Right lobe of liver (tissue), 6 donors: ENCODE results near the gene CWC27. TPM values are rescaled to one million over a fixed set of nuclear protein-coding genes. Genes with fewer than 3 reads are reported as not detected.
A peak's percentile ranks its signal among the peaks of the same experiment; 100 is the strongest.

Source experiments
- ATAC-seq, 4 donors: fragments of 200-7000 bp; cut with Tn5 transposase; one replicate each; pipeline ENCODE4 v1.9.1; 2020; ENCODE audit warnings: mild to moderate bottlenecking in 4 of 4, moderate library complexity in 4 of 4
- DNase-seq, 3 donors: peaks; one replicate each; pipeline ENCODE4 v3.0.0-alpha.2; 2020
- H3K27ac ChIP-seq, 3 donors: fragments of 200-600 bp; one replicate each; pipeline ENCODE4 v1.8.0; 2022
- H3K27me3 ChIP-seq, 2 donors: fragments of 200-600 bp; one replicate each; pipeline ENCODE4 v1.8.0; 2022
- H3K36me3 ChIP-seq, 4 donors: fragments of 200-600 bp; sonication (generic) in 1 of 4; one replicate each; pipeline versions ENCODE4 v1.5.1 to v1.8.0; 2017 to 2022; ENCODE audit warnings: control low read depth in 1 of 4
- H3K4me1 ChIP-seq, 4 donors: fragments of 200-600 bp; sonication (generic) in 1 of 4; one replicate each; pipeline versions ENCODE4 v1.5.1 to v1.8.0; 2017 to 2022; ENCODE audit warnings: control low read depth in 1 of 4
- H3K4me3 ChIP-seq, 3 donors: fragments of 200-600 bp; one replicate each; pipeline ENCODE4 v1.8.0; 2022
- H3K9me3 ChIP-seq, 4 donors: fragments of 200-600 bp; sonication (generic) in 1 of 4; one replicate each; pipeline versions ENCODE4 v1.5.1 to v1.8.0; 2017 to 2022; ENCODE audit warnings: control low read depth in 1 of 4
- POLR2A ChIP-seq: fragments of 450-650 bp; IDR thresholded peaks from one replicate; pipeline ENCODE4 v1.6.1; 2017; ENCODE audit warnings: antibody characterized with exemption, mild to moderate bottlenecking
- WGBS: methylation state at CpG from one replicate; pipeline ENCODE4 v1.1.6; 2018; ENCODE audit warnings: low coverage, low lambda C conversion rate; ENCODE audit not compliant: insufficient coverage; ENCODE audit errors: missing lambda C conversion rate; 5-methylcytosine and 5-hydroxymethylcytosine counted together
- intact Hi-C, 2 donors: fragments of 100-400 bp; cut with DNase I; formaldehyde crosslinking; loops; one replicate each; pipeline versions ENCODE4 v1.11.2 to v1.14.1; 2022
- total RNA-seq, 6 experiments: library from RNA; depleted of rRNA in 2 of 6; stranded (reverse); fragments of >200 nt in 2 of 6; fragmentation: NEBNext Ultra II Directional in 3 of 6; extraction: Animal tissue kit (Norgen Biotek cat#: 25700) in 3 of 6; gene quantifications; one replicate each; pipeline versions ENCODE4 v1.1.0 to v1.2.4, GENCODE V29; 2016 to 2023
- TF ChIP-seq, protein P1 (sequence below), 4 donors: fragments of 200-600 bp in 3 of 4; fragments of 450-650 bp in 1 of 4; IDR thresholded peaks; one replicate each; pipeline versions ENCODE4 v1.5.1 to v1.8.0; 2016 to 2022; ENCODE audit warnings: antibody characterized with exemption in 4 of 4, mild to moderate bottlenecking in 2 of 4
- donor health status: DM: no; HTN: yes; CAD: no.
- donor health status: DM: no; HTN: no; CAD: no.
- donor health status: DM: no; HTN: no; CAD: no.
- donor health status: DM: no; HTN: yes; CAD: no.
- donor health status: DM: no; HTN: yes; CAD: no.

The CWC27 gene
- total RNA-seq, 6 experiments from 2014 or later: 5.8 to 7.3 (median 6.8) TPM

DNA sequence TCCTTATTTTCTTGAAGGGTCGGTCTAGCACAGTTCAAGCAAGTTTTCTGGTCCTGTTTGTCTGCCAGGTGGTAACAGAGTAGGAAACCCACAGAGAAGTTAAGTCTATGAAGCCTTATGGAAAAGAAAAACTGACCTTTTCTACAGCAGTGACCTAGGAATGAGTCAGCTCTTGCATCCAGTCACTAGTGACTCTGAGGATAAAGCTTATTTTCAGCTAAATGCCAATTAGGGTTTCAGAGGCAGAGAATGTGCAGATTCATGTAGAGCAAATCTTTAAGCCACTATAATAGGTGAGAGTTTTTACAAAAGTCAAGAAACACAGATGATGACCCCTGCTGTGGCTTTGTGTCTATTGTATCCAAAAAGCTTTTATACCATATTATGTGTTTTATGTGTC is 100.7 kb downstream of the CWC27 start:
- Histone ChIP-seq H3K36me3 (no peaks in the 10 kb centered on the region), H3K27ac (no peak overlapping the region), H3K9me3 (no peaks in the 10 kb centered on the region), H3K4me1 (no peaks in the 10 kb centered on the region), H3K27me3 (no peaks in the 10 kb centered on the region), H3K4me3 (no peak overlapping the region)
- intact Hi-C loops: no loop called here
- WGBS: 88% methylated on average over 1 of the region's 1 CpG
- TF ChIP-seq, protein P1, sequence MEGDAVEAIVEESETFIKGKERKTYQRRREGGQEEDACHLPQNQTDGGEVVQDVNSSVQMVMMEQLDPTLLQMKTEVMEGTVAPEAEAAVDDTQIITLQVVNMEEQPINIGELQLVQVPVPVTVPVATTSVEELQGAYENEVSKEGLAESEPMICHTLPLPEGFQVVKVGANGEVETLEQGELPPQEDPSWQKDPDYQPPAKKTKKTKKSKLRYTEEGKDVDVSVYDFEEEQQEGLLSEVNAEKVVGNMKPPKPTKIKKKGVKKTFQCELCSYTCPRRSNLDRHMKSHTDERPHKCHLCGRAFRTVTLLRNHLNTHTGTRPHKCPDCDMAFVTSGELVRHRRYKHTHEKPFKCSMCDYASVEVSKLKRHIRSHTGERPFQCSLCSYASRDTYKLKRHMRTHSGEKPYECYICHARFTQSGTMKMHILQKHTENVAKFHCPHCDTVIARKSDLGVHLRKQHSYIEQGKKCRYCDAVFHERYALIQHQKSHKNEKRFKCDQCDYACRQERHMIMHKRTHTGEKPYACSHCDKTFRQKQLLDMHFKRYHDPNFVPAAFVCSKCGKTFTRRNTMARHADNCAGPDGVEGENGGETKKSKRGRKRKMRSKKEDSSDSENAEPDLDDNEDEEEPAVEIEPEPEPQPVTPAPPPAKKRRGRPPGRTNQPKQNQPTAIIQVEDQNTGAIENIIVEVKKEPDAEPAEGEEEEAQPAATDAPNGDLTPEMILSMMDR (IDR thresholded peaks at IDR 0.05): no peak
- no peak for TF ChIP-seq POLR2A
- DNase-seq: no peak
- peak in 1 of 4 donors; percentile 29 for ATAC-seq

DNA sequence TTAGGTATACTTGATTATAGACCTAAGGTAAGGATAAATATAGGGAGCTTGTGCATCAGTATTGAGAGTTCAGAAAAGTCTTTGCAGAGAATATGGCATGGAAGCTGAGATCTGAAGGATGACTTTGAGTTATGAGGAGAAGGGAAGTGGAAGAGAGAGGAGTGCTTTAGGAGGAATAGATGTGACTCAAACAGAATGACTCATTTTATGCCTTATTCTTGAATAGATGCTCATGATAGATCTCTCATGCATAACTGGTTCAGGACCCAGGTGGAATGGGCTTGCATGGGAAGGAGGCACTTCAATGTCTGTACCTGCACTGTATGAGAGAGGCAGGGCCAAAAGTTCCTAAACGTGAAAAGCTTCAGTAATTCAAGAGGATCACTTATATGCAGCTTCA is 103.3 kb downstream of the CWC27 start:
- H3K27ac ChIP-seq: no peak overlapping the region
- no peaks in the 10 kb centered on the region for H3K27me3 ChIP-seq
- H3K36me3 ChIP-seq: no peaks in the 10 kb centered on the region
- no peaks in the 10 kb centered on the region for H3K9me3 ChIP-seq
- DNase-seq (no peak), ATAC-seq (no peak)
- intact Hi-C loops: no loop called here
- WGBS: 89% methylated on average over 1 of the region's 1 CpG
- H3K4me1 ChIP-seq: no peaks in the 10 kb centered on the region
- H3K4me3 ChIP-seq: no peak overlapping the region
- no peak for TF ChIP-seq POLR2A
- TF ChIP-seq, protein P1 (IDR thresholded peaks at IDR 0.05): no peak

DNA sequence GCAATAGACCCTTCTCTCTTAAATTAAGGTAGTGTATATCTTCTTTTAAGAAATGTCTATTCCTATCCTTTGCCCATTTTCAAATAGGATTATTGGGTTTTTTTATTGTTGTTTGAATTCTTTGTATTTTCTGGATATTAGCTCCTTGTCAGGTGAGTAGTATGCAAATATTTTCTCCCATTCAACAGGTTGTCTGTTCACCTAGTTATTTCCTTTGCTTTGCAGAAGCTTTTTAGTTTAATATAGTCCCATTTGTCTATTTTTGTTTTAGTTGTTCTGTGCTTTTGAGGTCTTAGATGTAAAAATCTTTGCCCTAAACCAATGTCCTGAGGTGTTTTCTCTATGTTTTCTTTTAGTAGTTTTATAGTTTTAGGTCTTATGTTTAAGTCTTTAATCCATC is 104.7 kb downstream of the CWC27 start:
- no peak for DNase-seq
- Histone ChIP-seq H3K27ac (no peak overlapping the region), H3K9me3 (no peaks in the 10 kb centered on the region), H3K4me1 (no peaks in the 10 kb centered on the region), H3K27me3 (no peaks in the 10 kb centered on the region), H3K36me3 (no peaks in the 10 kb centered on the region), H3K4me3 (no peak overlapping the region)
- intact Hi-C loops: no loop called here
- ATAC-seq: no peak
- no peak for TF ChIP-seq POLR2A
- TF ChIP-seq, protein P1 (IDR thresholded peaks at IDR 0.05): no peak

DNA sequence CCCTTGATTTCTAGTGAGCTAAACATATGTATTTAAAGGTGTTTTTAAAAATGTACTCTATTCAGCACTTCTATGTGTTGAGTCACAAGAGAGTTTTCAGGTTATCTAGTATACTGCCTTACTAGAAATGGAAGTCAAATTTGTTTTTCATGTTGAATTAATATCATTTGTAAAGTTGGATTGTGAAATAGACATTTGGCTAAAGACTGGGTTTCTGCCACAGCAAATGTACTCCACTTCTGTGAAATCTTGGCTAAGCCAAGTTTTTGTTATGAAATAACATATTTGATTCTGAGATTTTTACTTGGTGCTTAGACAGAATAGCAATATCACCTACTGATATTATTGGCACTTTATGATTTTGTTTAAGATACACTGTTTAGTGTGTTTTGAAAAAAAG is 106.0 kb downstream of the CWC27 start:
- H3K27ac ChIP-seq: no peak overlapping the region
- H3K4me1 ChIP-seq: no peaks in the 10 kb centered on the region
- DNase-seq (no peak), ATAC-seq (no peak)
- TF ChIP-seq, protein P1 (IDR thresholded peaks at IDR 0.05): no peak
- TF ChIP-seq POLR2A: no peak
- H3K27me3 ChIP-seq: no peaks in the 10 kb centered on the region
- H3K9me3 ChIP-seq: no peaks in the 10 kb centered on the region
- H3K36me3 ChIP-seq: no peaks in the 10 kb centered on the region
- intact Hi-C loops: no loop called here
- H3K4me3 ChIP-seq: no peak overlapping the region

DNA sequence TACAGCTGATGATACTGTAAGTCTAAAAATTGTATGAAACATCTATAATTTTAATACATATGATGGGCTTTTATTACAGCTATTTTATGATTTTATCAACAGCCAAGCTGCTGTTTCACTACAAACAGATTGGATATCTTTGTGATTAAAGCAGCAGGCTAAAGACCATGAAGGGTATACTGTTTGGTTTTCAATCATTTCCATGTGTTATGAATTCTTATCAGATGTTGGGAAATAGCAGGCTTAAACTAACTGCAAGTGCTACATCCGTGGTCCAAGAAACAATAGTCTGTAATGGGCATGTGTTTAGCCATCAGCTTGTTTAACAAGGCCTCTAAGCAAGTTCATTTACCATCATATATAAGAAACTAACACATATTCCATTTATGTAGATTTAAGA is 107.5 kb downstream of the CWC27 start:
- 40% methylated on average over 1 of the region's 1 CpG for WGBS
- no peak overlapping the region for H3K27ac ChIP-seq
- no peak for DNase-seq
- H3K4me1 ChIP-seq: no peaks in the 10 kb centered on the region
- intact Hi-C loops: no loop called here
- no peak overlapping the region for H3K4me3 ChIP-seq
- no peaks in the 10 kb centered on the region for H3K9me3 ChIP-seq
- no peaks in the 10 kb centered on the region for H3K27me3 ChIP-seq
- ATAC-seq: no peak
- TF ChIP-seq POLR2A: no peak
- TF ChIP-seq, protein P1 (IDR thresholded peaks at IDR 0.05): no peak
- H3K36me3 ChIP-seq: no peaks in the 10 kb centered on the region
